ENCODE results near the gene NRSN2.

The NRSN2 gene

GRCh38 chr20:346640-347316 is at the start of gene NRSN2:
Gene NRSN2, plus strand, starts transcription at chr20:347111. Its CDS starts 2,533 bp downstream, at chr20:349644.
- DNase-seq (ENCODE audit: low read depth in 2 of 2): no peak

- no peak for DNase-seq (ENCODE audit: low read depth in 2 of 2)
These were observed 48.8 kb upstream of the NRSN2 start for GRCh38 chr20:297925-298775.

GRCh38 chr20:298776-299391 is 48.0 kb upstream of the NRSN2 start:
- no peak for DNase-seq (ENCODE audit: low read depth in 2 of 2)

GRCh38 chr20:300345-300990 is 46.4 kb upstream of the NRSN2 start:
- no peak for DNase-seq (ENCODE audit: low read depth in 2 of 2)

- no peak for DNase-seq (ENCODE audit: low read depth in 2 of 2)
These were observed 44.7 kb upstream of the NRSN2 start for GRCh38 chr20:301886-302848.

GRCh38 chr20:305745-306144 is 41.2 kb upstream of the NRSN2 start:
- no peak for DNase-seq (ENCODE audit: low read depth in 2 of 2)

GRCh38 chr20:308427-309038 is 38.4 kb upstream of the NRSN2 start:
- DNase-seq (ENCODE audit: low read depth in 2 of 2): no peak

- no peak for DNase-seq (ENCODE audit: low read depth in 2 of 2)
These were observed 37.5 kb upstream of the NRSN2 start for GRCh38 chr20:309306-309840.

GRCh38 chr20:309841-310644 is 36.9 kb upstream of the NRSN2 start:
- DNase-seq (ENCODE audit: low read depth in 2 of 2): peak in 1 of 2 donors; percentile 59

GRCh38 chr20:310645-311044 is 36.3 kb upstream of the NRSN2 start:
- DNase-seq (ENCODE audit: low read depth in 2 of 2): no peak

- no peak for DNase-seq (ENCODE audit: low read depth in 2 of 2)
These were observed 35.3 kb upstream of the NRSN2 start for GRCh38 chr20:311609-312008.

GRCh38 chr20:312067-312466 is 34.8 kb upstream of the NRSN2 start:
- DNase-seq (ENCODE audit: low read depth in 2 of 2): no peak

GRCh38 chr20:312866-313265 is 34.0 kb upstream of the NRSN2 start:
- DNase-seq (ENCODE audit: low read depth in 2 of 2): no peak

- DNase-seq (ENCODE audit: low read depth in 2 of 2): no peak
These were observed 33.5 kb upstream of the NRSN2 start for GRCh38 chr20:313402-313801.

GRCh38 chr20:313948-314347 is 33.0 kb upstream of the NRSN2 start:
- no peak for DNase-seq (ENCODE audit: low read depth in 2 of 2)

GRCh38 chr20:316316-317068 is 30.4 kb upstream of the NRSN2 start:
- no peak for DNase-seq (ENCODE audit: low read depth in 2 of 2)

GRCh38 chr20:324177-325044 is 22.5 kb upstream of the NRSN2 start:
- peak; percentile 82 to 83 for DNase-seq (ENCODE audit: low read depth in 2 of 2)

Data from stimulated activated CD8-positive, alpha-beta memory T cell treated with anti-CD3 and anti-CD28 coated beads, Interleukin-2, amount 100 ng/mL, for 1 hour (primary cell).